CD4-positive, alpha-beta T cell treated with Interleukin-10 for 1 hour (primary cell): ENCODE measurements around the gene JADE2.
"Not testable (repeated sequence)": the region's sequence is repeated elsewhere in the genome, so short reads cannot be mapped to it uniquely, and the experiment has no call there.

Source experiments
- DNase-seq: peaks from one replicate; pipeline ENCODE4 v3.0.0-alpha.2; 2020

The JADE2 gene

GRCh38 chr5:134508521-134509195, 16.8 kb upstream of the JADE2 start:
- no peak for DNase-seq

GRCh38 chr5:134509308-134510040, 16.0 kb upstream of the JADE2 start:
- no peak for DNase-seq

GRCh38 chr5:134510970-134511795, 14.3 kb upstream of the JADE2 start:
- DNase-seq = no peak

GRCh38 chr5:134511796-134512660, 13.4 kb upstream of the JADE2 start:
- no peak for DNase-seq

- no peak for DNase-seq
Observed at GRCh38 chr5:134512661-134512999, 12.8 kb upstream of the JADE2 start.

GRCh38 chr5:134515801-134516200, 9.7 kb upstream of the JADE2 start:
- no peak for DNase-seq

- DNase-seq = not testable (repeated sequence)
Observed at GRCh38 chr5:134516984-134517383, 8.5 kb upstream of the JADE2 start.

- no peak for DNase-seq
Observed at GRCh38 chr5:134517553-134517952, 7.9 kb upstream of the JADE2 start.

- no peak for DNase-seq
Observed at GRCh38 chr5:134519989-134520388, 5.5 kb upstream of the JADE2 start.

GRCh38 chr5:134521841-134522240, 3.6 kb upstream of the JADE2 start:
- no peak for DNase-seq

- no peak for DNase-seq
Observed at GRCh38 chr5:134523543-134524271, 1.8 kb upstream of the JADE2 start.

- DNase-seq = peak; percentile 77
Observed at GRCh38 chr5:134524272-134524825, 1.1 kb upstream of the JADE2 start.

- peak; percentile 70 for DNase-seq
Observed at GRCh38 chr5:134525683-134526482, 413 bp downstream of the JADE2 start.

GRCh38 chr5:134526483-134527155, 1.1 kb downstream of the JADE2 start:
- peak; percentile 58 for DNase-seq

- peak; percentile 74 for DNase-seq
Observed at GRCh38 chr5:134527156-134527960, 1.9 kb downstream of the JADE2 start.

GRCh38 chr5:134527961-134528424, 2.5 kb downstream of the JADE2 start:
- no peak for DNase-seq

- DNase-seq = no peak
Observed at GRCh38 chr5:134528556-134528955, 3.1 kb downstream of the JADE2 start.

- no peak for DNase-seq
Observed at GRCh38 chr5:134529460-134529859, 4.0 kb downstream of the JADE2 start.
